ENCODE results near the gene KLF11.

- TF ChIP-seq POLR2AphosphoS5 (IDR thresholded peaks at IDR 0.05; ENCODE audit: borderline replicate concordance, low read depth, low read length) = no peak
- no peak for TF ChIP-seq EZH2 (IDR thresholded peaks at IDR 0.05)
- no peak for TF ChIP-seq FOXP2 (optimal IDR thresholded peaks at IDR 0.05; ENCODE audit: control extremely low read depth, extremely low read length, insufficient read depth)
Observed at GRCh38 chr2:10095175-10095574, 51.8 kb downstream of the KLF11 start.

Measured in SK-N-MC (cell line).